ENCODE measurements around the gene KRT28. TPM values are rescaled to one million over a fixed set of nuclear protein-coding genes. Genes with fewer than 3 reads are reported as not detected.

KRT28 gene
- total and polyA plus RNA-seq, 7 donors = not detected

- intact Hi-C loops (cut with DNase I) = no loop called here
- Histone ChIP-seq H3K4me1 (peaks cover 0 to under 1% (median 0%) of the 10 kb centered on the region in 4 donors), H3K4me3 (no peak overlapping the region), H3K27ac (no peak overlapping the region), H3K27me3 (peaks cover 0 to 46% (median 3%) of the 10 kb centered on the region in 3 donors), H3K36me3 (peaks cover 0 to 8% (median 0%) of the 10 kb centered on the region in 4 donors), H3K9me3 (peaks cover 0 to 3% (median 0%) of the 10 kb centered on the region in 4 donors)
- TF ChIP-seq POLR2A (IDR thresholded peaks at IDR 0.05) (no peak), POLR2AphosphoS5 (IDR thresholded peaks at IDR 0.05) (no peak), EP300 (IDR thresholded peaks at IDR 0.05) (no peak)
- TF ChIP-seq, protein P1, sequence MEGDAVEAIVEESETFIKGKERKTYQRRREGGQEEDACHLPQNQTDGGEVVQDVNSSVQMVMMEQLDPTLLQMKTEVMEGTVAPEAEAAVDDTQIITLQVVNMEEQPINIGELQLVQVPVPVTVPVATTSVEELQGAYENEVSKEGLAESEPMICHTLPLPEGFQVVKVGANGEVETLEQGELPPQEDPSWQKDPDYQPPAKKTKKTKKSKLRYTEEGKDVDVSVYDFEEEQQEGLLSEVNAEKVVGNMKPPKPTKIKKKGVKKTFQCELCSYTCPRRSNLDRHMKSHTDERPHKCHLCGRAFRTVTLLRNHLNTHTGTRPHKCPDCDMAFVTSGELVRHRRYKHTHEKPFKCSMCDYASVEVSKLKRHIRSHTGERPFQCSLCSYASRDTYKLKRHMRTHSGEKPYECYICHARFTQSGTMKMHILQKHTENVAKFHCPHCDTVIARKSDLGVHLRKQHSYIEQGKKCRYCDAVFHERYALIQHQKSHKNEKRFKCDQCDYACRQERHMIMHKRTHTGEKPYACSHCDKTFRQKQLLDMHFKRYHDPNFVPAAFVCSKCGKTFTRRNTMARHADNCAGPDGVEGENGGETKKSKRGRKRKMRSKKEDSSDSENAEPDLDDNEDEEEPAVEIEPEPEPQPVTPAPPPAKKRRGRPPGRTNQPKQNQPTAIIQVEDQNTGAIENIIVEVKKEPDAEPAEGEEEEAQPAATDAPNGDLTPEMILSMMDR (IDR thresholded peaks at IDR 0.05) = no peak
- DNase-seq = no peak
- 77 to 82% methylated on average over 3 of the region's 3 CpGs for WGBS, 2 donors
Measured at GRCh38 chr17:40812639-40813038, 12.9 kb upstream of the KRT28 start.

DNA sequence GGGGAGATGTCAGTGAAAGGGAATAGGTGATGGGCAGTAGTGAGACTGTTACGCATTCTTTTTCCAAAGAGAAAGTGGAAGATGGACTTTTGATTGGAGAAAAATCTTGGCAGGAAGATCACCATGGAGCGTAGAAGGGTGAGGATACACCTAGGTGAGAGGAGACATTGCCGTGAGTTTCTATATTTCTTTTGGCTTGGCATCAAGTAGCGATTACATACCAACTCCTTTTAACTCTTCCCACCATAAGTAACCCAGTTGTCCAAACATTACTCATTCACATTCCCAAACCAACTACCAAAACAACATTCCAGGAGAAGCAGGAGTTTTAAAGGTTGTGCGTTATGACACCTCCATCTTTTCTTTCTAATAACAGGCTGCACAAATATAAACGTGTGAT is 10.7 kb upstream of the KRT28 start:
- intact Hi-C loops (cut with DNase I) = no loop called here
- no peaks in the 10 kb centered on the region for H3K4me1 ChIP-seq
- H3K27me3 ChIP-seq = peaks cover 0 to 65% (median 3%) of the 10 kb centered on the region in 3 donors
- no peak for TF ChIP-seq POLR2AphosphoS5 (IDR thresholded peaks at IDR 0.05)
- TF ChIP-seq, protein P1 (IDR thresholded peaks at IDR 0.05) = no peak
- TF ChIP-seq POLR2A (IDR thresholded peaks at IDR 0.05) = no peak
- TF ChIP-seq EP300 (IDR thresholded peaks at IDR 0.05) = no peak
- H3K4me3 ChIP-seq = no peak overlapping the region
- no peak overlapping the region for H3K27ac ChIP-seq
- WGBS, 2 donors = 61 to 64% methylated on average over 6 of the region's 6 CpGs
- H3K36me3 ChIP-seq = no peaks in the 10 kb centered on the region
- peaks cover 0 to 3% (median 0%) of the 10 kb centered on the region in 4 donors for H3K9me3 ChIP-seq
- DNase-seq = no peak

- Histone ChIP-seq H3K27me3 (peaks cover 0 to 71% (median 3%) of the 10 kb centered on the region in 3 donors), H3K9me3 (peaks cover 0 to 3% (median 0%) of the 10 kb centered on the region in 4 donors), H3K4me3 (no peak overlapping the region), H3K4me1 (no peaks in the 10 kb centered on the region), H3K27ac (no peak overlapping the region), H3K36me3 (no peaks in the 10 kb centered on the region)
- WGBS, 2 donors = 71 to 84% methylated on average over 2 of the region's 2 CpGs
- TF ChIP-seq POLR2AphosphoS5 (IDR thresholded peaks at IDR 0.05) = no peak
- TF ChIP-seq, protein P1 (IDR thresholded peaks at IDR 0.05) = no peak
- no peak for TF ChIP-seq EP300 (IDR thresholded peaks at IDR 0.05)
- no peak for TF ChIP-seq POLR2A (IDR thresholded peaks at IDR 0.05)
- intact Hi-C loops (cut with DNase I) = no loop called here
- no peak for DNase-seq
Measured at GRCh38 chr17:40809721-40810421, 10.1 kb upstream of the KRT28 start.

DNA sequence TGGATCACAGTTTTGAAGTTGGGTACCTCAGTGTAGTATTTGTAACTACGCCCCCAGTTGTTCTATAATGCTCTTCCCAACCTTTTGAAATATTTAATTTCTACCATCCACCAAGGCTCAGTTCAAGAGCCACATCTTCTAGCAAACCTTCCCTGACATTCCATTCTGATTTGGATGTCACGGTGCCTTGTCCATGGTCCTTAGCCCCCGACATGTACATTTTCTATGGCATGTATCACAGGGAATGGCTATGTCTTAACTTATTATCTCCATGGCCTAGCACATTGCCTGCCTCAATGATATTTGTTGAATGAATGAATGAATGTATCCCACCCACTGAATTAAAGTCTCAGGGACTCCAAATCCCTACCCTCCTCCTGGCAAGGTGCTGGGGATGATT is 6.4 kb upstream of the KRT28 start:
- 81 to 85% methylated on average over 3 of the region's 3 CpGs for WGBS, 2 donors
- peaks cover 0 to 61% (median 3%) of the 10 kb centered on the region in 3 donors for H3K27me3 ChIP-seq
- intact Hi-C loops (cut with DNase I) = no loop called here

More for the DNA sequence above, 6.4 kb upstream of the KRT28 start:
- H3K4me3 ChIP-seq = no peak overlapping the region
- H3K9me3 ChIP-seq = no peaks in the 10 kb centered on the region
- TF ChIP-seq POLR2A (IDR thresholded peaks at IDR 0.05) = no peak
- TF ChIP-seq EP300 (IDR thresholded peaks at IDR 0.05) = no peak
- TF ChIP-seq, protein P1 (IDR thresholded peaks at IDR 0.05) = no peak
- no peaks in the 10 kb centered on the region for H3K4me1 ChIP-seq
- no peaks in the 10 kb centered on the region for H3K36me3 ChIP-seq
- no peak for DNase-seq
- no peak overlapping the region for H3K27ac ChIP-seq
